NCI-H2196 treated with DMSO at 0.1 percent for 48 hours (cell line): Measurements from ENCODE around the gene RAB6B.
"Not testable (repeated sequence)": the region's sequence is repeated elsewhere in the genome, so short reads cannot be mapped to it uniquely, and the experiment has no call there.

Source experiments
- DNase-seq: peaks from one replicate; lab custom pipeline; 2025; ENCODE audit not compliant: unreplicated experiment; lab: John Stamatoyannopoulos, UW

RAB6B gene

DNA sequence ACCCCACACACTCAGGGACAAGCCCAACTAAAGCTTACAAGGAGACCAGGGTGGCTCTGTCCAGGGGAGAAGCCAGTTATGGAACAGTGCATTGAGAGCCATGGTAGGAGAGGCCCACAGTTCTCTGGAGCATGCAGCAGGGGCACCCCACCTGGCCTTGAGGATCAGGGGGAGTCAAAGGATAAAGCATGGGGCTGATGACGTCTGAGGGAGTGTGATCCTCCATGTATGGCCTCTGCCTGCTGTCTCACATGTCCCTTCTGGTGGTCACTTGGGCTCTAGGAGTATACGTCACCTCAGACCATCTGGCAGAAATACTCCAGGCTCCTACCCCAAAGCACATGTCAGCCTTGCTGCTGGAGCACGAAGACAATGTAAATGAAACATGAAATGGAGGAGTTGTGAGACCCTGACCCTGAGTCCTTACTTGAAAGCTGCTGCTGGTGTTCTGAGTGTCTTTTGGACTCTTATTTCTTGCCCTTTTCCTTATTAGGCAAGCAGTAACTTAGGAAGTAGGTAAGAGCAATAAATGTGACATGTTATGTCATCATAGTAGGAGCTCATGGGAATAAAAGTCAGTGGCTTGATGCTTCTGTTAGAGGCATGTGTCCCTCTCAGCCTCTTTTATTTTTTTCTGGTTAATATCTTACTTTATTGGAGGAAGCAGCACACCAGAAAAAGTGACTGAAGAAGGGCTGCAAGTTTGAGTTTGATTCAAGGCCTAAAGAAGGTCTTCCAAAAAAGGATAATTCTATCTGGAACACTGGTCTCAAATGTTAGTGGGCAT lies 74.6 kb downstream of the RAB6B start:
- DNase-seq: no peak

DNA sequence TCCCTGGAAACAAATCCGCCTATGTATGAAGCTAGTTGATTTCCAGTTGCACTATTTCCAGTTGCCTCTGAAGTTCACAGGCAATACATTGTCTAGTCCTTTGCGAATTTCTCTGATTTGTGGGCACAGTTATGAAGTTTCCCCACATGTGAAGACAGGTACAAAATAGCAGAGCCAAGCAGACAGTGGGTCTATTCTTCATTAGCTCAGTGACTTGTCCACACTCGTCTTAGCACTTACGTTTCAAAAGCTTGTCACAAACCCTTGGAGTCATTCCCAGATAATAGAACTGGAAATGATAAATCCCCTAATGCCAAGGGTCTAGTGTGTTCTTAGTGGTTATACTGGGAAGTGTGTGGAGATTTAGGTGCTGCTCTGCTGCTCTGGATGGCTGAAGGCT lies 75.6 kb downstream of the RAB6B start:
- DNase-seq: no peak

DNA sequence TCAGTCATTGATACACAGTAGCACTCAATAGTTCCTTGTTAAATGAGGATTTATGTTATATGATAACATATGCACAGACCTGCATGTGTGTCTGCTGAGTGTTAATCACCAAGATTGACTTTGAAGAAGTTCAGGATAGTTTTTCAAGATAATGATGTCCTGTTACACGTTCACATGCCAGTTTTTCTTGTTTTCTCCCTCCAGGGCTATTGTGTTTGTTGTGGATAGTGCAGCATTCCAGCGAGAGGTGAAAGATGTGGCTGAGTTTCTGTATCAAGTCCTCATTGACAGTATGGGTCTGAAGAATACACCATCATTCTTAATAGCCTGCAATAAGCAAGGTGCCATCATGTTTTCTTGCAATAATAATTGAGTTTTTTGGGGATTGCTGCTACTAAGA lies 80.3 kb downstream of the RAB6B start:
- DNase-seq: no peak

DNA sequence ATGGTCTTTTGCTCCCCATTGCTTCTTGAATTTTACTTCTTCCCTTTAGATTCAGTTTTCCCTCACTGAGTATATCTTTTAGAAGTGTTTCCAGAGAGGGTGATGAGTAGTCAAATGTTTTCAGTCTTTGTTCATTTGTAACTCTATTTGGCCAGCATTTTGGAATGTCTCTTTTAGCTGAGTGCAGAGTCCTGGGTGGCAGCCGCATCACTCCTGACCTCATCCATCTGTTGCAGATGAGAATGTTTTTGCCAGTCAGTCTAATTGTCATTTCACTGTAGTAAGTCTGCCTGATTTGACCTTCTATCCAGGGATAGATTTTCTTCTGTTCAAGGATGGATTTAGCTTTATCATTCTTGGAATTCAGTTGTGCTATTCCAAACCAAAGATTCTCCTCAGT lies 82.8 kb downstream of the RAB6B start:
- no peak for DNase-seq

DNA sequence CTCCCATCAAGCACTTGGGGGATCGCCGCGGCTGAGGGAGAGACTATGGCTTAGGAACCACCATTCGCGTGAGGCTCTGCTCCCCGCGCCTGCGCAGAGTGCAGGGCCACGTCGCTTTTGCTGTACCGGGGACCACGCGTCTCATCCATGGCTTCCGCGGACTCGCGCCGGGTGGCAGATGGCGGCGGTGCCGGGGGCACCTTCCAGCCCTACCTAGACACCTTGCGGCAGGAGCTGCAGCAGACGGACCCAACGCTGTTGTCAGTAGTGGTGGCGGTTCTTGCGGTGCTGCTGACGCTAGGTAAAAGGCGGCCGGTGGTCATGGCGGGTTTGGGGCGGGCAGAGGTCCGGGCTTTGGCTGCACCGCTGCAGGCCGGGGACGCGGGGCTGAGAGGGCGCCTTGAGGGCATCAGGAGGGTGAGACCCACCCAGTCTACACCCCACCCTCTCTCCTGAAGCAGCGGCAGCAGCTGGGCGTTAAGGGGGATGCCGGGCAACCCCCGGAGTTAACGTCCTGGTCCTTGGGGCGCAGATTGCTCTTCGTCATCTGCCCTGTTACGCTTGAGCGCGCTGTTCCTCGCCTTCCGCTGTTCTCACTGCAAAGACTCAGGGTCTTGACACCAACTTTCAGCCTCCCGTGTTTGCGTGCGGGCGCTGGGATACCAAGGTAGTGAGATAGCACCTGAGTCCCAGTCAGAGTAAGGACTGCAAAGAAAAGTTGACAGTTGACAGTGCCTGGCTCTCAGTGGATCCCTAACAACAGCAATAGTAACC lies 89.8 kb downstream of the RAB6B start, which contains the start of gene SRPRB:
TSS of gene SRPRB (plus strand) at position 114 of the 774 bp plus-strand sequence. CDS start at position 148, 34 bp downstream.
- peak; percentile 93 for DNase-seq

DNA sequence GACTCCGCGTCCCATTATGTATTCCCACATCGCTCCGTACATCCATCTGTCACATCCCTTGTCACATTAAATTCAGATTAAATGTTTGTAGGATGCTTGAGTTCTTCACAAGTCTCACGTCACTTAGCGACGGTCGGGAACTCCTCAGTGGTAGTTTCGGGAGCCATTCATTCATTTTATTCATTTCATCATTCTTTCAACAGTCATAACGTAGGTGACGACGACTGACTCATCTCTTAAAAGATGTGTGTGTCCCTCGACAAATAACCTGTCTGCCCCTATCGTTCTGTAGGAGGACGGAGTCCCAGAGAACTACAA lies 90.3 kb downstream of the RAB6B start:
- DNase-seq: no peak

DNA sequence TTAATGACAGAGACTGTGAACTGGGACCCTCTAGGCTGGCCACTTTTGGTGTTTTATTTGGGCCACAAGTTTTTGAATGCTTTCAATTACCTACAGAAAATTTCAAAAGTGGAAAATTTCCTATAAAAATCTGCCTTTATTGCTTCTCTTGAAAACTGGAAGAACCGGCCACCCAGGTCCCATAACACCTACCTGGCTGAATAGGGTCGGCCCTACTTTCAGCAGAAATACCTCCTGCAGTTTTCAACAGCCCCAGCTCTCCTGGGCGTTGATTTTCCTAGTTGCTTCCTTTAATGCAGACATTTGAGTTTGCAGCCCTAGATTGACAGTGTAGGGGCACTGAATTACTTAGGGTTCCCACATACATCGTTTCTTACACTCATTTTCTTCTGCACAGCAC lies 90.8 kb downstream of the RAB6B start:
- DNase-seq: no peak

DNA sequence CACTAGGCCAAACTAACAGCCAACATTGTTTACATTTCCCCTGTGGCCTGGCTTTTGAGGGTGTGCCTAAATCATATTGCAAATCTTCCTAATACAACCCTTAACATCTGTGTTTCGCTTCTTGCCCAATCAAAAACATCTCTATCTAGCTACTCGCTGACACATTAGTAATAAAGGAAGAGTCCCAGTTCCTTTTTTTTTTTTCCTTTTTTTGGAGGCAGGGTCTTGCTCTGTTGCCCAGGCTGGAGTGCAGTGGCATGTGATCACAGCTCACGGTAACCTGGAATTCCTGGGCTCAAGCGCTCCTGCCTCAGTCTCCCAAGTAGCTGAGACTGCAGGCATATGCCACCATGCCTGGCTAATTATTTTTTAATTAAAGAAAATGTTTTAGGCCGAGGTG lies 92.2 kb downstream of the RAB6B start:
- no peak for DNase-seq

DNA sequence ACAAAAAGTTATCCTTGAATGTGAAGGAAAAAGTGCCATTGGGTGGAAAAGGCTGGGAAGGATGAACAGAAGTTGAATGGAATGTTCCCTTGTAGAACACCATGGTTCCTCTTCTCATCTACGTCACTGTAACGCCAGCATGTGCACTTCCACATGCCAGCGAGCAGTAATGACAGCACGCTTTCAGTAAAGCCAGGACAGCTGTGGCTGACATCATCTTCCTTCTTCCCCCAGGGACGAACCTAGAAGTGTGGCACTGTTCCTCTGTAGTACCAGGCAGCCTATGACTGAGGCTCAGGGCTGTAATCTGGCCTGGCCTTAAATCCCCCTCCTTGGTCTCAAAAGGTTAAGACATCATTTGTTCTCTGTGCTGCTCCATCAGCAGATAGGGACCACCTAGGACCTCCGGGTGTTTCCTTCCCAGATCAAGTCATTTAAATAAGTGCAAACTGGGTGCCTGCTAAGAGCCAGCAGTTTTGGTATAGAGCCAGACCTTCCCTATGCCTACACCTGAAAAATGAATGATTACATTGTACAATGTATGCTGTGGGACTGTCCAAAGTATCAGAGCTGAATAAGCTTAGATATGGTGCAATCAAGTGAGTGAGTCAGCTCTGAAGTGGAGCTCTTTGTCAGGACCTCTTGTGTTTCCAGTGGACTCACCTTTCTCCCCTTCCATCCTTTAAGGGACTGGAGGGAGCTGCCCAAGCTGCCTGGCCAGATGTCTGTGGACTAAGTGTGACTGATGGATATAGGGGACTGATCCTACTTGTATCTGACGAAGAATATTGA lies 95.7 kb downstream of the RAB6B start:
- DNase-seq: no peak

DNA sequence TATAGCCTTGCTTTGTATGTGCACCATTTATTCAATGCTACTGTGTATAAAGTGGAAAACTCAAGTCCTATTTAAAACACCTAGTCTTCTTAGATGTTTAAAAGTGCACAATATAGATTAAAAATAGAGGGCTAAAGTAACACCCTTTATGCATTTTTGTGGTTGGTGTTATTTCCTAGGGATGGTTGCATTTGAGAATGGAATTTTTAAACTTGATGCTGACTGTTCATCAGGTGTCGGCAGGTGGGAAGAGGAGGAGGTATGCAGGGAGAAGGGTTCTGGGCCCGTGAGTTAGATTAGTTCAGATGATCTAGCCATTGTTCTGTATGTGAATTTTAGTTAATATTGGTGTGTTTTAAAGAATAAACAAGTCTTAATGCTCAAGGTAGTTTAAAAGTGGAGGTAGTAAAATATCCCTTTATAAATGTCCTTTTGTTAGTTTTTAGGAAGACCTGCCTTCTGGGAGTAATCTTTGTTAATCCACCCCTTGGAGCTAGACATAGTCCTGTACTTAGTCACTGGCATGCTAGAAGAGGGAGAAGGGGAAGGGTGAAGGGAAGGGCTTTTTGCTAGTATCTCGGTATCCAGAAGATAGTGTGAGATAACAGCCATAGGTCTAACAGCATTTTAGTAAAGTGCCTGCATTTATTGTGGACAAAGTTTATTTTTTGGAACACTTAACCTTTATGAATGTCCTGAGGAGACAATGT lies 98.1 kb downstream of the RAB6B start:
- DNase-seq: no peak

DNA sequence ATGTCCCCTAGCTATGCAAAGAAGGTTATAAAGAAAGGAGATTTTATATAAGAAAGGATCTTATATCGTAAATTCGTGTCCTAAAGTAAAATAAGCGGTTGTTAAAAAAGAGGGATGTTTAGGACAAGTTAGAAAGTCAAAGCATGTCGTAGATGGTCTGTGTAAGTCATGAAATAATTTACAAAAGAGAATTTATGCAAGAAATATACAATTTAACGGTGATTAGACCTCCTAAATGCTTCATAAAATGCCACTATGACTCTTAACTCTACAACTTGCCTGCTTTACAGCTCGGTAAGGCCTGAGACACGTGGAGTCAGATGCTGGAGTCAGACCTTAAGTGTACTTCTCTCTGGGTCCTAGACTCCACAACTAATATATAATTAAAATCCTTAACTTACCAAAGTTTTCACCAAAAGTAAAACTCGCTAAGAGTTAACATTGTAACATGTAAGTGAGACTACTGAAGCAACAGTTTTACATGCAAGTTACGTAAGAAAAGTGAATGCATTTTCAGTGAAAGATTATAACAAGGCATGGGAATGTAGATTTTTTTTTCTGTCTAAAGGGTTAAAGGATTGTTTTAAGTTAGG lies 103.4 kb downstream of the RAB6B start:
- no peak for DNase-seq

DNA sequence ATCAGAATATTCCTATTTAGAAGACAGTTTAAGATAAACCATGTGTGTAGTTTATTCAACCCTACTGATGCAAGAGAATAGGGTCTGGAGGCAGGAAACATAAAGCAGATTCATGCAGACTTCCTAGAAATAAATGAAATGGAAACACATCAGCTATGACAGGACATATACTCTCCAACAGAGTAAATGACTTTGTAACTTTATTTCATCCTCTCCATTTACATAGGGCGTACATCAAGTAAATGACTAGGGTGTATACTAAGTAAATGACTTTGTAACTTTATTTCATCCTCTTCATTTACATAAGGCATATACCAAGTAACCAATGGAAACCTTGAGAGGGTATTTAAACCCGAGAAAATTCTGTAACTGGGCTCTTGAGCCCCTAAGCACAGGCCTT lies 107.7 kb downstream of the RAB6B start:
- no peak for DNase-seq

DNA sequence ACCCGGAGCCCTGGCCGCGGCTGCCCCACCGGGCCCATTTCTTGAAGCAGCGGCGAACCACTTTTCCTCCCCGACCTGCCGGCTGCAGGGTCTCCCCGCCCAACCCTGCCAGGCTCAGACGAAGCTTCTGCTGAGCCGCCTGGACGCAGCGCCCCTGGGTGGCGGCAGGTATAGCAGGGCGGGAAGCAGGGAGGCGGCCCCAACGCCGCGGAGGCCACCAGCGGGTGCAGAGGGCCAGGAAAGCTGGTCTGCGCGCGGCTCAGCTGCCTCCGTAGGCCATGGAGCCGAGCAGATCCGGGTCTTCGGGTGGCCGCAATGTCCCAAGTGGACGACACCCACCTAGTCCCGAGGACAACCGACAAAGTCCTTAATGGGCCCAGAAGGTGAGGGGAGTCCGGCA lies 111.9 kb downstream of the RAB6B start:
- DNase-seq: no peak

DNA sequence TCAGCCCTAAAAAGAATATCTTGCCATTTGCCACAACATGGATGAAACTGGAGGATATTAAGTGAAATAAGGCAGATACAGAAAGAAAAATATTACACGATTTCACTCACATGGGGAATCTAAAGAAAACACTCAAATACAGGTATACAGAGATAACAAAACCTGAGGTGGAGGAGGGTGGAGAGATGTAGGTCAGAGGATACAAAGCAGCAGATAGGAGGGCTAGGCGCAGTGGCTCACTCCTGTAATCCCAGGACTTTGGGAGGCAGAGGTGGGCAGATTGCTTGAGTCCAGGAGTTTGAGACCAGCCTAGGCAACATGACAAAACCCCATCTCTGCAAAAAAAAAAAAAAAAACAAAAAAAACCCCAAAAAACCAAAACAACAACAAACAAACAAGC lies 113.2 kb downstream of the RAB6B start:
- DNase-seq: no peak

DNA sequence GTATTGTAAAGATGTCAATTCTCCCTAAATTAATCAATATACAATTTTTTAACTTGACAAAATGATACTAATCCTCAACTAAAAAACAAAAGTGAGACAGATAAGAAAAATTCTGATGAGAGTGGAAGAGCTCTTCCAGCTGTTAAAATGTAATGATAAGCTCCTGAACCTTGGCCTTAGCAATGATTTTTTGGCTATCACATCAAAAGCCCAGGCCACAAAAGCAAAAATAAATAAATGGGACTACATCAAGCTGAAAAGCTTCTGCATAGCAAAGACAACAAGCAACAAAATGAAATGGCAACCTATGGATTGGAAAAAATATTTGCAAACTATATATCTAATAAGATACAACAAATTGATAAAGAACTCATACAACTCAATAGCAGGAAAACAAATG lies 114.1 kb downstream of the RAB6B start:
- DNase-seq: no peak

DNA sequence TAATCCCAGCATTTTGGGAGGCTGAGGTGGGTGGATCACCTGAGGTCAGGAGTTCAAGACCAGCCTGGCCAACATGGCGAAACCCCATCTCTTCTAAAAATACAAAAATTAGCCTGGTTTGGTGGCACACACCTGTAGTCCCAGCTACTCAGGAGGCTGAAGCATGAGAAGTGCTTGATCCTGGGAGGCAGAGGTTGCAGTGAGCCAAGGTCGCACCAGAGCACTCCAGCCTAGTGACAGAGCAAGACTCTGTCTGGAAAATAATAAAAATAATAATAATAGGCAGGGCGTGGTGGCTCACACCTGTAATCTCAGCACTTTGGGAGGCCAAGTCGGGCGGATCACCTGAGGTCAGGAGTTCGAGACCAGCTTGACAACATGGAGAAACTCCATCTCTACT lies 114.9 kb downstream of the RAB6B start:
- not testable (repeated sequence) for DNase-seq

DNA sequence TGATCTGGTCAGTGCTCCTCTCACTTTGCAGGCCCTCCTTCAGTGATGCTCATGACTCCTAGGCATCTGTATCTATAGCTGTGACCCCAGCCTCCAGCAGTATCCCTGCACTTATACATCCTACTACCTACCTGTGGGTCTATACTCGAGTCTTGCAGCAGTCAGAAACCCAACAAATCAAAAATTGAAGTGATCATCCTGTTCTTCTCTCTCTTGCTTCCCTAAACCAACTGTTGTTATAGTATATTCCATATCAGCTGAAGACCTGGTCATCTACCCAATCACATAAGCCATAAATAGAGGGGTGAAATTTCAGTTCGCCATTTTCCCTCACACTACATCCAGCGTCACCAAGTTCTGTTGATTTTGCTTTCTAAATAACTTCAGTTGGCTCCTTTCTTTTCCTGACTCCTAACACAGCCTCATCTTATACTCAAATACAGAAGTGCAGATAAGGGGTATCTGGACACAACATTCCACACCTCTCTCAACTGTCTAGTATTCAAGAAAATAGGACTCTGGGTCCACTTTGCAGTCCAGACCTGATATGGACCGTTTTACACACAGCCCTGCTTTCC lies 116.0 kb downstream of the RAB6B start:
- no peak for DNase-seq

DNA sequence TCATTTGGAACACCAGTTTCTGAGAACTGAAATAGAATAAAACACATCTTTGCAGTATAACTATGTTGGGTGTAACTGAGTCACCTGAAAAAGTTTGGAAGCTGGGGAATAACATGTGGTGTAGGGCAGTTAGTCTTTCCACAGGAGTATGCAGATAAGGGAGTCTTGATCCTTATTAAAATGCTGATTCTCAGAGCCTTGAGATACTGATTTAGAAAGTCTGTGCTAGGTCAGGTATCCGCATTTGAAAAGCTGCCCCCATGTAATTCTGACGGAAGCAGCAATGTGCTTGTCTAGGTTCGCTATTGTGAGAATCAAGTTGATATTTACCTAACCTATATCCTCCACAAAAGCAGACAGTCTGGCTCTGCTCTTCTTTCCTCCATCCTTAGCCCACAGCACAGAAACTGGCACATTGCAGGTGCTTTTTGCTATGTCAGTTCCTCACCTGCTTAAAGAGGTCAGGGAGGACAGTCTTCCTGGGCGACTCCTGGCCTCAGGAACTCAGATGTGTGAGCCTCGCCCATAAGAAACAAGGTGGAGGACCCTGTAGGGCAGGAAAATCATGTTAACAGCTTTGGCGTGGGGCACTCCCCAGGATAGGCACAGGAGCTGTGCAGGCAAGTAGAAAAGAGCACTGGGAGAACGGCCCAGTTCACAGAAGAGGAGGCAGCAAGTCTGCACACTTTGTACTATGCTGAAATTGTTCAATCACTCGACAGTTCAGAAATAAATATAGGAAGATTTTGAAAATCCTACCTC lies 117.7 kb downstream of the RAB6B start:
- no peak for DNase-seq

DNA sequence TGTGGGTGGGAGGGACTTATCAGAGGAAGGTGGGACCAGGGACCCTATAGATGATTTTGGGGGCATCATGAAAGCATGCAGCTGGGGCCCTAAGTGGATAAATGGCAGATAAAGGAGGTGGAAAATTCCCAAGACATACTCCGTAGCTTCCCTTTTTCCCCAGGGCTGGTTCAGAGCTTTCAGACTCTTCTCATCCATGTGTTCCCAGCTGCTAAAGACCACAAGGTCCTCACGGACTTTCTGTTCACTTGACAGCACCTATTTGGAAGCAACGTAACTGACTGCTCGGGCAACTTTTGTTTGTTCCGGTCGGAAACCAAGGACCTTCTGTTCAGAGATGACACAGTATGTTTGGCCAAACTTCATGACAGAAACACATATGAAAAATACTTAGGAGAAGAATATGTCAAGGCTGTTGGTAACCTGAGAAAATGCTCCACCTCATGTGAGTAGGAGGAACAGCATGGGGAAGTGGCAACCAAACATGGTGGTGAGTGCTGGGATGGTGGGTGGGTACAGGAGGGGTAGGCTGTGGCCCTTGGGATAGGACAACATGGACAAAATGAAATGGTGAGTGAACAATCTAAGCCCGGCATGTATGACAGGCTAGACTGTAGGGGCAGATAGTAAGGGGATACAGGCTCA lies 118.8 kb downstream of the RAB6B start:
- no peak for DNase-seq
